Astrocyte (in vitro differentiated cells and primary cell): Measurements from ENCODE around the gene SLC12A5. TPM values are rescaled to one million over a fixed set of nuclear protein-coding genes. Genes with fewer than 3 reads are reported as not detected.

Experiments
- DNase-seq: peaks from one replicate; pipeline ENCODE4 v3.0.0-alpha.2; 2010; ENCODE audit warnings: low read depth
- FAIRE-seq: peaks from 2 replicates; lab custom pipeline; 2011; peaks lifted over from hg19 to GRCh38; lab: Jason Lieb, UNC
- H2AFZ ChIP-seq: 2 replicates; pipeline ENCODE4 v1.6.0; 2012; ENCODE audit warnings: low read depth, low read length, inconsistent platforms
- H3K27ac ChIP-seq: 2 replicates; pipeline ENCODE4 v1.5.1; 2011; ENCODE audit warnings: low read depth, low read length, inconsistent platforms
- H3K27me3 ChIP-seq: 2 replicates; pipeline ENCODE4 v1.6.0; 2011; ENCODE audit warnings: low read length, inconsistent platforms; ENCODE audit not compliant: insufficient read depth
- H3K36me3 ChIP-seq: 2 replicates; pipeline ENCODE4 v1.5.1; 2011; ENCODE audit warnings: low read length, inconsistent platforms; ENCODE audit not compliant: insufficient read depth
- H3K4me1 ChIP-seq: 2 replicates; pipeline ENCODE4 v1.5.1; 2011; ENCODE audit warnings: low read length, inconsistent platforms; ENCODE audit not compliant: insufficient read depth
- H3K4me2 ChIP-seq: 2 replicates; pipeline ENCODE4 v1.6.0; 2012; ENCODE audit warnings: low read length, inconsistent platforms
- H3K4me3 ChIP-seq: 2 replicates; pipeline ENCODE4 v1.5.1; 2011; ENCODE audit warnings: low read depth, mild to moderate bottlenecking, low read length, inconsistent platforms; ENCODE audit not compliant: insufficient read depth
- H3K79me2 ChIP-seq: 2 replicates; pipeline ENCODE4 v1.6.0; 2012; ENCODE audit warnings: mild to moderate bottlenecking, low read length, inconsistent platforms; ENCODE audit not compliant: insufficient read depth
- H3K9ac ChIP-seq: 2 replicates; pipeline ENCODE4 v1.6.0; 2012; ENCODE audit warnings: mild to moderate bottlenecking, low read length, inconsistent platforms
- H3K9me3 ChIP-seq: 2 replicates; pipeline ENCODE4 v1.5.1; 2012; ENCODE audit warnings: low read depth, mild to moderate bottlenecking, low read length, inconsistent platforms; ENCODE audit not compliant: insufficient read depth
- H4K20me1 ChIP-seq: 2 replicates; pipeline ENCODE4 v1.6.0; 2012; ENCODE audit warnings: low read length, inconsistent platforms; ENCODE audit not compliant: insufficient read depth
- H3K27ac Mint-ChIP-seq: one replicate; pipeline ENCODE4 v1.8.0; 2021; ENCODE audit warnings: mild to moderate bottlenecking, mixed read lengths; ENCODE audit not compliant: unreplicated experiment
- H3K27me3 Mint-ChIP-seq: one replicate; pipeline ENCODE4 v1.8.0; 2021; ENCODE audit warnings: low read depth, mixed read lengths; ENCODE audit not compliant: unreplicated experiment
- H3K36me3 Mint-ChIP-seq: one replicate; pipeline ENCODE4 v1.8.0; 2021; ENCODE audit warnings: low read depth, mixed read lengths; ENCODE audit not compliant: unreplicated experiment
- H3K4me1 Mint-ChIP-seq: one replicate; pipeline ENCODE4 v1.8.0; 2021; ENCODE audit warnings: low read depth, mixed read lengths; ENCODE audit not compliant: unreplicated experiment
- H3K4me3 Mint-ChIP-seq: one replicate; pipeline ENCODE4 v1.8.0; 2021; ENCODE audit warnings: mild to moderate bottlenecking, moderate library complexity, mixed read lengths; ENCODE audit not compliant: unreplicated experiment
- H3K9me3 Mint-ChIP-seq: one replicate; pipeline ENCODE4 v1.8.0; 2021; ENCODE audit warnings: mild to moderate bottlenecking, mixed read lengths; ENCODE audit not compliant: unreplicated experiment
- EZH2 ChIP-seq: IDR thresholded peaks from 2 replicates; pipeline ENCODE4 v1.6.1; 2012; ENCODE audit warnings: mild to moderate bottlenecking, low read length, inconsistent platforms; ENCODE audit not compliant: insufficient read depth
- total RNA-seq: library from RNA; stranded (reverse); gene quantifications from 2 replicates; pipeline ENCODE4 v1.2.1, GENCODE V29; 2021
- TF ChIP-seq, protein P1 (sequence below): IDR thresholded peaks from 2 replicates; pipeline ENCODE4 v1.5.1; 2011; ENCODE audit warnings: low read depth, mild to moderate bottlenecking, inconsistent platforms, low read length, moderate library complexity; ENCODE audit not compliant: insufficient read depth

The SLC12A5 gene
- total RNA-seq, 1 donor from 2014 or later = 14.6 TPM

DNA sequence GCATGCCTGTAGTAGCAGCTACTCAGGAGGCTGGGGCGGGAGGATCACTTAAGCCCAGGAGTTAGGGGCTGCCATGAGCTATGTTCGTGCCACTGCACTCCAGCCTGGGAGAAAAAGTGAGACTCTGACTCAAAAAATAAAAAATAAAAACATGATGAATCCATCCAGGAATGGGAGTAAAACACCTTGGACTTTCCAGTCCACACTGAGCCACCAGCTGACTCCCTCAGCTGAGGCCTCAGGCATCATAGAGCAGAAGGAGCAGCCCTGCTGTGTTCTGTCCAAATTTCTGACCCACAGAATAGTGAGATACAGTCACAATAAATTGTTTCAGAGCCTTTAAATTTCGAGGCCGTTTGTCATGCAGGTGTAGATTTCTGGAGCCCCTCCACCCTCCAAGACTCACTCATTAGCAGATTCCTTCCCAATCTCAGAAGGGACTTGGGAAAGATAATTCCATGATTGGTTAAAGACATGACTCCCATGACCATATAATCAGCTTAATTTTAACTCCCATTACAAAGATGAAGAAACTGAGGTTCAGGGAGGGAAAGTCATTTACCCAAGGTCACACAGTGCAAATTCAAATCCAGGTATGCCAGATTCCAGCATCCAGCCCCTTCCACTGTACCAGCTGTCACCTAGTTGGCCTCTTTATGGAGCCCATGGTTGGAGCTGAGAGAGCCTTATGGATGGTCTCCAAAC is 29.3 kb upstream of the SLC12A5 start:
- peaks cover 7% of the 10 kb centered on the region for H3K27me3 Mint-ChIP-seq
- Histone ChIP-seq H3K36me3 (no peaks in the 10 kb centered on the region), H3K27me3 (peaks cover 23% of the 10 kb centered on the region), H3K9ac (no peak overlapping the region), H3K4me1 (no peaks in the 10 kb centered on the region), H3K27ac (no peak overlapping the region), H4K20me1 (no peaks in the 10 kb centered on the region), H3K9me3 (no peaks in the 10 kb centered on the region), H3K79me2 (no peaks in the 10 kb centered on the region), H3K4me3 (no peak overlapping the region), H3K4me2 (no peak overlapping the region), H2AFZ (no peak overlapping the region)
- H3K36me3 Mint-ChIP-seq = no peaks in the 10 kb centered on the region
- peaks cover 4% of the 10 kb centered on the region for H3K9me3 Mint-ChIP-seq
- H3K4me1 Mint-ChIP-seq = peaks cover 13% of the 10 kb centered on the region
- TF ChIP-seq, protein P1, sequence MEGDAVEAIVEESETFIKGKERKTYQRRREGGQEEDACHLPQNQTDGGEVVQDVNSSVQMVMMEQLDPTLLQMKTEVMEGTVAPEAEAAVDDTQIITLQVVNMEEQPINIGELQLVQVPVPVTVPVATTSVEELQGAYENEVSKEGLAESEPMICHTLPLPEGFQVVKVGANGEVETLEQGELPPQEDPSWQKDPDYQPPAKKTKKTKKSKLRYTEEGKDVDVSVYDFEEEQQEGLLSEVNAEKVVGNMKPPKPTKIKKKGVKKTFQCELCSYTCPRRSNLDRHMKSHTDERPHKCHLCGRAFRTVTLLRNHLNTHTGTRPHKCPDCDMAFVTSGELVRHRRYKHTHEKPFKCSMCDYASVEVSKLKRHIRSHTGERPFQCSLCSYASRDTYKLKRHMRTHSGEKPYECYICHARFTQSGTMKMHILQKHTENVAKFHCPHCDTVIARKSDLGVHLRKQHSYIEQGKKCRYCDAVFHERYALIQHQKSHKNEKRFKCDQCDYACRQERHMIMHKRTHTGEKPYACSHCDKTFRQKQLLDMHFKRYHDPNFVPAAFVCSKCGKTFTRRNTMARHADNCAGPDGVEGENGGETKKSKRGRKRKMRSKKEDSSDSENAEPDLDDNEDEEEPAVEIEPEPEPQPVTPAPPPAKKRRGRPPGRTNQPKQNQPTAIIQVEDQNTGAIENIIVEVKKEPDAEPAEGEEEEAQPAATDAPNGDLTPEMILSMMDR = no peak
- no peak for TF ChIP-seq EZH2
- H3K27ac Mint-ChIP-seq = no peak overlapping the region
- H3K4me3 Mint-ChIP-seq = no peak overlapping the region
- FAIRE-seq (no peak), DNase-seq (no peak)

DNA sequence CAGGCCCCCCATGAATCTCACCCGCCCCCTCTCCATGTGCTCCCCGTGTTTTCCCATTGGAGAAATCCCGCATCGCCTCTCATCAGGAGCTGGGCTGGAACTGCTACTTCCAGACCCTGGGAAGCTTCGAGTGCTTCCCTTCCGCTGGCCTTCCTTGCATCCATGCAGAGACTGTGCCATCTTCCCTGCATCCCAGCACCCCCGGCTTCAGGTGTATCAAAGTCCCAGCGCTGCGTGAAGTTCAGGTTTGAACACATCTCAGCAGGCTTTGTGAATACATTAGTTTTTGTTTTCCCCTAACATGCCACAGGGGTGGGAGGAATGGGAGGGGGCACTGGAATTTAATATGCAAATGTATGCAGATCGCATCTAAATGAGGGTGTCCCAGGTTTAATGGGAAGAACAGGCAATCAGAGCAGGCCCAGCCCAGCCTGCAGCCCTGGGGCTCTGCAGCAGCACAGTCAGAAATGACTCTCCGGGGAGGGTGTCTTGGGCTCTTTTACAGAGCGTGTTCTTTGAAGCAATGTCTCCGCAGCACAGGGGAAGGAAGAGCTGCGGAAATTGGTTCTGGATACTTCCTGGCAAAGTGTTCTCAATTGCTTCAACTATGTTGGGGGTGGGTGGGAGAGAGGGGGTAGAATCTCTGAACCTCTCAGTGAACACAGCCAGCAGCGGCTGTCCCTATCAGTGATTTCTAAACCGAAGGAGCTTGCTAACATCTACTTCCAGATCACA is 28.6 kb upstream of the SLC12A5 start:
- no peak overlapping the region for H3K4me2 ChIP-seq
- no peak for FAIRE-seq

More for the DNA sequence above, 28.6 kb upstream of the SLC12A5 start:
- DNase-seq = no peak
- no peak overlapping the region for H3K4me3 ChIP-seq
- no peaks in the 10 kb centered on the region for H3K36me3 ChIP-seq
- peaks cover 20% of the 10 kb centered on the region for H3K27me3 ChIP-seq
- no peak overlapping the region for H3K9ac ChIP-seq
- H3K4me3 Mint-ChIP-seq = no peak overlapping the region
- no peaks in the 10 kb centered on the region for H3K36me3 Mint-ChIP-seq
- H3K9me3 ChIP-seq = no peaks in the 10 kb centered on the region
- peaks cover 4% of the 10 kb centered on the region for H3K9me3 Mint-ChIP-seq
- TF ChIP-seq EZH2 = no peak
- TF ChIP-seq, protein P1 = no peak
- no peak overlapping the region for H3K27ac ChIP-seq
- no peak overlapping the region for H3K27ac Mint-ChIP-seq
- H3K4me1 ChIP-seq = no peaks in the 10 kb centered on the region
- no peaks in the 10 kb centered on the region for H4K20me1 ChIP-seq
- H3K4me1 Mint-ChIP-seq = peaks cover 13% of the 10 kb centered on the region
- peaks cover 7% of the 10 kb centered on the region for H3K27me3 Mint-ChIP-seq
- H3K79me2 ChIP-seq = no peaks in the 10 kb centered on the region
- no peak overlapping the region for H2AFZ ChIP-seq
